COLO668 (cell line): ENCODE measurements around the gene TSC22D4.
"Not testable (repeated sequence)": the region's sequence is repeated elsewhere in the genome, so short reads cannot be mapped to it uniquely, and the experiment has no call there.

Source experiments
- DNase-seq: peaks from one replicate; lab custom pipeline; 2025; ENCODE audit not compliant: unreplicated experiment; lab: John Stamatoyannopoulos, UW

TSC22D4 gene

DNA sequence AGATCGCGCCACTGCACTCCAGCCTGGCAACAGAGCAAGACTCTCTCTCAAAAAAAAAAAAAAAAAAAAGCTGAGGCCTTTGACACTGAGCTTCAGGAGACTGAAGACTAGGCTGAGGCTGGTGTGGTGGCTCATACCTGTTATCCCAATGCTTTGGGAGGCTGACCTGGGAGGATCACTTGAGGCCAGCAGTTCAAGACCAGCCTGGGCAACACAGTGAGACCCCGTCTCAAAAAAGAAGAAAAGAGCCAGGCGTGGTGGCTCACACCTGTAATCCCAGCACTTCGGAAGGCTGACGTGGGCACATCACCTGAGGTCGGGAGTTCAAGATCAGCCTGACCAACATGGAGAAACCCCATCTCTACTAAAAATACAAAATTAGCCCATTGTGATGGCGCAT is 31.7 kb downstream of the TSC22D4 start:
- not testable (repeated sequence) for DNase-seq

DNA sequence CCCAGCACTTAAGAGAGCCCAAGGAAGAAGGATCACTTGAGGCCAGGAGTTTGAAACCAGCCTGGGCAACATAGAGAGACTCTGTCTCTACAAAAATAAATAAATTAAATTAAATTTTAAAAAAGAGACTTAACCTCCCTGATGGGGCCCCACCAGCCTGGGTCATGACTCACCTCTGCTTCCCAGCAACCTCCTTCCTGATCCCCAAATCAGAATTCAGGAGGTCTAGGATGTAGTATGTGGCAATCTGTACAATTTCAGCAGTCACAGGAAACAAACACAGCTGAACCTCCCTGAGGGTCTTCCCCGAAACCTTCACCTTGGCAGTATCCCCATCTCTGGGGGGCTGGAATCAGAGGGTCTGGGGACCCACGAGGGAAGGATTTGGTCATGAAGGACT is 33.0 kb downstream of the TSC22D4 start:
- no peak for DNase-seq

DNA sequence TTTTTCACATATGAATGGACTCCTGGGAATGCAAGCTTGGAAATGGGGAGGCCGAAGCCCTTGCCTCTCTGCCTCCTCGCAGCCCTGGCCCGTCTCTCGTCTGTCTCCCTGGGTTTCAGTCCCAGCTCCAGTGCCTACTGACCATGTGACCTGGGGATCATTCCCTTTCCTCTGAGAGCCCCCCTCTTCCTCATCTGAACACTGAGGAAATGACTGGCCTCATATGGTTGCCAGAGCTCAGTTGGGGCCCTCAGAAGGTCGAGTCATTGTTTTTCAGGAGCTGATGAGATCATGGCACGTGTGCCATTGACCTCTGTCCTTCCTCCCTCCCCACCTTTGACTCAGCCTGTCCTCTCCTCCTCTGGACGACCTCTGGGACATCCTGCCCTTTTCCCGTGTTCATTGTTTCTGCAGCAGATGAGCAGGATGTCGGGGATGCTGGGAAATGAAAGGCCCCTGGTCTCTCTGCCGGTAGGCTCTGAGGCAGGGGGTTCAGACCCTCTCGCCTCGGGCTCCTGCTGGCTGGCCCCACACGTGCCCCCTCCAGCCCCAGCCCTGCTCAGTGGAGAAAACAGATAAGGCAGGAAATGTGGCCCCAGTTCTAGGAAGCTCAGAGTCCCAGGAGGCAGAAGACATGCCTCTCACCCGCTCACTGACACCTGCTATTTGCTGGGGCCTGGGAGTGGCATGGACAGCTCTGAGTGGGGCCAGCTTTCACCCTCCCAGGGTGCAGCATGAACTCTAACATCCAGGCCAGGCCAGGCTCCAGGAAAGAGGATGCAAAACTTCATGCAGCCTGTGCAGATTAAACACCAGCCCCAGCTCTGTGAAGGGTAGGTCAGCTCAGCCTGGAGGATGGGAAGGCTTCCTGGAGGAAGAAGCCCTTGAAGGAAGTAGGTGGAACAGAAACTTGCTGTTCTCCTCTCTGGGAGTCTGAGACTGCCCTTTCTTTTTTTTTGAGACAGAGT is 34.4 kb downstream of the TSC22D4 start:
- peak; percentile 13 for DNase-seq

DNA sequence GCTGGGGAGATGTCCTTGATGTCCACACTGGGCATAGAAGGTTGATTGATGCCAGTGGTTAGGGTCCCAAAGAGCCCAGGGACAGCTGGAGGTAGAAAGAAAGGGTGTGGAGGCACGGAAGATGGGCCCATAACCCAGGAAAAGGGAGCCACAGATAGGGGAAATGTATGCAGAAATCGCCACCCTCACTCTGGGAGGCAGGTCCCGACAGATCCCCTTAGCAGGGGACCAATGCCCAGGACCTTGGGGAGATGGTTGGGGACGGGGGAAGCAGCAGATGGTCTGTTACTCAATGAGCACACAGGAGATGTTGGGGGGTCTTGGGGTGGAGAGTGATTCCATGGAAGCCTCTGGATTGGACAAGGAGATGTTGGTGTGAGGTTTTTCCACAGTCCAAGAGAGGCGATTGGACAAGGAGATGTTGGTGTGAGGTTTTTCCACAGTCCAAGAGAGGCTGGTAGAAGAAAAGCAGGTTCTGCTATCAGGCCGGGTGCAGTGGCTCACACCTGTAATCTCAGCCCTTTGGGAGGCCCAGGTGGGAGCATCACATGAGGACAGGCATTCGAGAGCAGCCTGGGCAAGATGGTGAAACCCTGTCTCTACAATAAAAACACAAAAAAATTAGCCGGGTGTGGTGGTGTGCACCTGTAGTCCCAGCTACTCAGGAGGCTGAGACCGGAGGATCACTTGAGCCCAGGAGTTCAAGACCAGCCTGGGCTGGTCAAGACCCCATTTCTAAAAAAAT is 35.7 kb downstream of the TSC22D4 start:
- DNase-seq: no peak

DNA sequence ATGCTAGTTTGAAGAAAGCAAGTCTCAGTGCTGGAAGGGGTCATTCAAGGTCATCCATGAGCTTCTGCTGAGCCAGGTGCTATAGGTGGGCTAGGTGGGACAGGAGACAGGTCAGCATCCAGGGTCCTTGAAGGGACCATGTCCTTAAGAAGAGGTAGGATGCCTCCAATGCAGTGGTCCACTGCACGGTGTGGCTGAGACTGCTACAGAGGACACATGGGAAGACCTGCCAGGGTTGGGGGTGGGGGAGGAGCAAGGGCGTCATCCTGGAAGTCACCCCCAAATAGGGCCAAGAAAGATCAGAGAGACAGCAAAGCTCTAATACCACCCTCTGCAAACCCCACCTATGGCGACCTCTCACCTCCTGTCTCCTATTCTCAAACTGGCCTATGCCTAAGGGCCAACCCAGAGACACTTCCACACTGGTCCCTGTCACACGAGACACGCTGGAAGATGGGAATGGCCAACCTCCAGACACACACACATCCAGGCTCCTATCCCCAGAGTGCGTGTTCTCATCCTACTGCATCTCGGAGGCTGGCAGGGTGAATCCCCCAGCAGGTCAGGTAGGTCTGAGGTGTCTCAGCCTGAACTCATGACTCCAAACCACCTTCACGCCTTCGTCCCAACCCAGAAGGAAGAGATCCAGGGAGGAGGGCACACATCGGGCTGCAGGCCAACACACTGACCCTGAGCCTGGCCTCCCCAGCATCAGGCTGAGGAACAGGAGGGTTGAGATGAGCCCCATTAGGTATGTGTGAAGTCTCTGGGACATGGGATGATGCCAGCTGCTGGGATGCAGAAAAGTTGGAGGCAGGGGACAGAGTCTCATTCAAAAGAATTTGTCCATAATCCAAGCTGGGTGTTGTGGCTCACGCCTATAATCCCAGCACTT is 37.1 kb downstream of the TSC22D4 start:
- no peak for DNase-seq

DNA sequence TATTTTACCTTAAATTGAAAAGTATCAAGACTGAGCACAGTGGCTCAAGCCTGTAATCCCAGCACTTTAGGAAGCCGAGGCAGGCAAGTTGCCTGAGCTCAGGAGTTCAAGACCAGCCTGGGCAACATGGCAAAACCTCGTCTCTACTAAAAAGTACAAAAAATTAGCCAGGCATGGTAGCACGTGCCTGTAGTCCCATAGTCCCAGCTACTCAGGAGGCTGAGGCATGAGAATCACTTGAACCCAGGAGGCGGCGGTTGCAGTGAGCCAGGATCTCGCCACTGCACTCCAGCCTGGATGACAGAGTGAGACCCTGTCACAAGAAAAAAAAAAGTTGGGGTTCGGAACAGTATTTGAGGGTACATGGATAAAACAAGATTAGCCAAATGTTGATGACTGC is 39.8 kb downstream of the TSC22D4 start:
- not testable (repeated sequence) for DNase-seq

DNA sequence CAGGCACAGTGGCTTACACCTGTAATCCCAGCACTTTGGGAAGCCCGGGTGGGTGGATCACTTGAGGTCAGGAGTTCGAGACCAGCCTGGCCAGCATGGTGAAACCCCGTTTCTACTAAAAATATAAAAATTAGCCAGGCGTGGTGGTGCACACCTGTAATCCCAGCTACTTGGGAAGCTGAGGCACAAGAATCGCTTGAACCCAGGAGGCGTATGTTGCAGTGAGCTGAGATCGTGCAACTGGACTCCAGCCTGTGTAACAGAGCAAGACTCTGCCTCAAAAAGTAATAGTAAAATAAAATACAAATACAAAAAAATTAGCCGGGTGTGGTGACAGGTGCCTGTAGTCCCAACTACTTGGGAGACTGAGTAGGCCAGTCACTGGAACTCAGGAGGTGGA is 40.3 kb downstream of the TSC22D4 start:
- not testable (repeated sequence) for DNase-seq

DNA sequence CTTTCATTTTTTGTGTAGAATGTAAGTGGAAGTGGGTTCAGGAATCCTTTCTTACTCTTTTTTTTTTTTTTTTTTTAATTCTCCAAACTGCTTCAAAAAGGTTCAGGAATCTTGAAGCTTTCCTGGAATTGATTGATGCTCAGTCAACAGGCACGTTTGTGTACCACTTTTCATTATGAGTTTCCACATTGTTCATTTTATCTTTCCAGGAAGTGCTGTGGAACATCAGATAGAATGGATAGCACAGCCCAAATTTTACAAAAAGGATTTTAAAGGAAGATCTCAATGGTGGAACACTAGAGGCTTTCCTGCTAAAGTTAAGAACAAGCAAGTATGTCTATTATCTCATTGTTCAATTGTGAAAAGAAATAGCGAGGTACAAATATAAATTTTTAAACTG is 40.8 kb downstream of the TSC22D4 start:
- no peak for DNase-seq

DNA sequence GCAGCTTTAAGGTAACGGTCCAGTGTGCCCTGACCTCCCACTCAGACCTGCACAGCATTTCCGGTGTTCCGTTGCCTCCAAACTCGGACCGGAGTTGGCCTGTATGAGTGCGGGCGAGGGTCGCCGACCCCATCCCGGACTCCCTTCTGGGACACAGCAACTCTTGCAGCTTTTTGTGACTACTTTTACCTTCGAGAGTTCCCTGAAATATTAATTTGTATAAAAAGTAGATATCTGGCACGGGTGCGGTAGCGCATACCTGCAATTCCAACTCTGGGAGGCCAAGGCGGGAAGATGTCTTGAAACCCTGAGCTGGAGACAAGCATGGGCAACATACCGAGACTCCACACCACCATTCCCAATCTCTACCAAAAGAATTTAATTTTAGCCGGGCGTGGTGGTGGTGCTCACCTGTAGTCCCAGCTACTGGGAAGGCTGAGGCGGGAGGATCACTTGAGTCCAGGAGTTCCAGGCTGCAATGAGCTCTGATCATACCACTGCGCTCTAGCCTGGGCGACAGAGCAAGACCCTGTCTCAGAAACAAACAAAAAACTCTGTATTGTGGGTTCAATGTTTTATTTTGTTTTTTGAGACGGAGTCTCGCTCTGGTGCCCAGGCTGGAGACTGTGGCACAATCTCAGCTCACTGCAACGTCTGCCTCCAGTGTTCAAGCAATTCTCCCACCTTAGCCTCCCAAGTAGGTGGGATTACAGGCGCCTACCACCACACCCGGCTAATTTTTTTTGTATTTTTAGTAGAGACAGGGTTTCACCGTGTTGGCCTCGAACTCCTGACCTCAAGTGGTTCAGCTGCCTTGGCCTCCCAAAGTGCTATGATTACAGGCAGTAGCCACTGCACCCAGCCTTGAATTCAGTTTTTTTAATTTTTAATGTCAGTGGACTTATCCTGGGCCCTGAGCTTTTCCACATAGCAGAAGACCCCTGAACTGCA is 41.6 kb downstream of the TSC22D4 start:
- no peak for DNase-seq

DNA sequence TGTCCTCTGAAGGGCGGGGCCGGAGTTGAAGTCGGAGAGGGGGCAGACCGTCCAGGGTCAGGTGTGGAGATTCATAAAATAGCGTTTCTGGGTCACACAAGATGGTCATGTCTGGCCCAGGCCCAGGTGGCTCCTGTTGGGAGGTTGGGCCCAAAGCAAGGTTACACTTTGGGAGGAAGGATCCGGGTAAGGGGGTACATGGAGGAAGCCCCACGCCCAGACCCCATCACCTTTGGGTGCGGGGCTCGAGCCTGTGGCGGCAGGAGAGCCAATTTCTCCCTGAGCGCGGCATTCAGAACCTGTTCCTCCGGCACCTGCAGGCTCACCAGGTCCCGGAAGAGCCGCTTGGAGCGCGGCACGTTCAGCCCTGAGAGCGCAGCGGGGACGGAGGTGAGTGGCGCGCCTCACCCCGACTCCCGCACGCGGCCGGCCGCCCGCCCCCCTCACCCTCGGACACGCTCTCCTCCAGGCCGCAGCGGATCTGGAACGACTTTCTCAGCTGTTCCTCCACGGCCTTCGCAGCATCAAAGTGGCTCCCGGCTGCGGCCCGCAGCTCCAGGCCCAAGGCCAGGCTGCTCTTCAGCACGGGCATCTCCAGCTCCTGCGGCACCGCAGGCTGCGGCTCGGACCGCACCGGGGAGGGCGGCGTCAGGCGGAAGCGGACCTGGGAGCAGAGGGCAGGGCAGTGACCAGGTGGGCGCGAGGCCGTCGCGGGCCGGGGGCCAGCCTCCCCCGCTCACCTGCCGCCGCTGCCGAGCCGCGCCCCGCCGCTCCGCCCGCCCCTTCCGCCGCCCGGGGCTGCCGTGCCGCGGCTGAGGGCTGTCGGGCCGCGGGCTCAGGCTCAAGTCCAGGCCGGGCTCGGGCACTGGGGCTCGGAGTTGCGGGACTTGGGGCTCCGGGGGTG is 43.4 kb downstream of the TSC22D4 start:
- DNase-seq: peak; percentile 72

DNA sequence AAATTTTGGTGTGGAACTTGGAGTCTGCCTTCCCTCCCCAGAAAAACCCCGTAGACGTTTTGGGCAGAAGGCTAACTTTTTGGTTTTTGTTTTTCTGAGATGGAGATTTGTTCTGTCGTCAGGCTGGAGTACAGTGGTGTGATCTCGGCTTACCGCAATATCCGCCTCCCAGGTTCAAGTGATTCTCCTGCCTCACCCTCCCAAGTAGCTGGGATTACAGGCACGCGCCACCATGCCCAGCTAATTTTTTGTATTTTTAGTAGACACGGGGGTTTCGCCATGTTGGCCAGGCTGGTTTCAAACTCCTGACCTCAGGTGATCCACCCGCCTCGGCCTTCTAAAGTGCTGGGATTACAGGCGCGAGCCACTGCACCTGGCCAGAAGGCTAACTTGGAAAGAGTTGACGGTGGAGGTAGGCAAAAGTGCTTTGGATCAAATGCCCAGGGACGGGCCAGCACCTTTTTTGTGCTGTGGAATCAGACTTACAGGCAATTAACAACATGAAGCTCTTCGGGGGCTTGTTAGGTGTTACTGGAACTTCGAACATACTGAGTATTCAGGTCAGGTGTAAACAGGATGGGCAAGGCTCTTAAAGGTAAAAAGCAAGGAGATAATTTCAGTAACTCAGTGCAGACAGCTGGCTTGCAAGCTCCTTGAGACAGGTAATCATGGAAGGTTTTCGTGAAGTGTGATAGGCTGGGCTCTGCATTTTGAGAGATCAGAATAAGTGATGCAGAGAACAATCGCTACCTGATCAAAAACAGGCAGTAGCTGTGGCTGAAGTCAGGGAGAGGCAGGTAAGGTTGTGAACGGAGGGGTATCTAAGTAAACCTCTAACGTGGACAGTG is 44.5 kb downstream of the TSC22D4 start:
- DNase-seq: no peak

DNA sequence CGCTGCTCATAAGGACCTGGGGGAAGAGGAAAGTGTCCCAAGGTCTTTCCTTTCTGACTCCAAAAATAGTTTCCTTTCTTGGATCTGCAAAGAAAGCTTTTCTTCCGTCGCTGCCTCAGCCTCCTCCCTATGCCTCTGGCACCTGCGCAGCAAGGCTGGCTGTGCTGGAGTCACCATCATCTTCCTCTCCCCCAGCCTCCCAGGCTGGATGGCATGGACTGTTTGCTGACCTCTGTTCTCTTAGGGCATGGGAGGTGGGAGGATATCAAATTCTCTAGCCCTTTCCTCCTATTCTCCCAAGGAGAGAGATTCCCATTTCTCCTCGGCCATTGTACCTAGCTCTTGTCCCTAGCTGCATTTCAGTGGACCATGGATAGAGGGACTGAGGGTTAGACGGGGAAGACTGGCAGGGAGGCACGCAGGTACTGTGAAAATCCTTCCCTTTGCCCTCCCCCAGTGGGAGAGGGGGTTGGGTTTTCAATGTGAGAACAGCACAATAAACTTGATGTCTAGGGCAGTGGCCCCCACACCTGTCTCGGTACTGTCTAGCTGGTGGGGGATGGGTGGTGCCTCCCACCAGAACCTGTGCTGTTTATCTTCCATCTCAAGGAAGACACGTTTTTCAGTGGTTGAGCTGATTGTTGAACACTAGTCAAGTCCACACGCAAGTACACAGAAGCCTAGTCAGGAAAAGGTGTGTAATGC is 45.3 kb downstream of the TSC22D4 start:
- DNase-seq: no peak

DNA sequence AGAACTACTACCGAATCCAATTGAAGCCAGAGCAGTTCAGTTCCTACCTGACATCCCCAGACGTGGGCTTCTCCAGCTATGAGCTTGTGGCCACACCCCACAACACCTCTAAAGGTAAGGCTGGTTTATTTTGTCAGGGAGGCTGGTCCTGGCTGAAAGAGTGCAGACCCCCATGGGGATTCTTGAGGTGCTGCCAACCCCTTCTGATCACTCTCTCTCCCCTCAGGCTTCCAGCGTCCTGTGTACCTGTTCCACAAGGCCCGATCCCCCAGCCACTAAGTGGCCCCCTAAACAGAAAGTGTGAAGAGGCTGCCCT is 45.8 kb downstream of the TSC22D4 start:
- no peak for DNase-seq

DNA sequence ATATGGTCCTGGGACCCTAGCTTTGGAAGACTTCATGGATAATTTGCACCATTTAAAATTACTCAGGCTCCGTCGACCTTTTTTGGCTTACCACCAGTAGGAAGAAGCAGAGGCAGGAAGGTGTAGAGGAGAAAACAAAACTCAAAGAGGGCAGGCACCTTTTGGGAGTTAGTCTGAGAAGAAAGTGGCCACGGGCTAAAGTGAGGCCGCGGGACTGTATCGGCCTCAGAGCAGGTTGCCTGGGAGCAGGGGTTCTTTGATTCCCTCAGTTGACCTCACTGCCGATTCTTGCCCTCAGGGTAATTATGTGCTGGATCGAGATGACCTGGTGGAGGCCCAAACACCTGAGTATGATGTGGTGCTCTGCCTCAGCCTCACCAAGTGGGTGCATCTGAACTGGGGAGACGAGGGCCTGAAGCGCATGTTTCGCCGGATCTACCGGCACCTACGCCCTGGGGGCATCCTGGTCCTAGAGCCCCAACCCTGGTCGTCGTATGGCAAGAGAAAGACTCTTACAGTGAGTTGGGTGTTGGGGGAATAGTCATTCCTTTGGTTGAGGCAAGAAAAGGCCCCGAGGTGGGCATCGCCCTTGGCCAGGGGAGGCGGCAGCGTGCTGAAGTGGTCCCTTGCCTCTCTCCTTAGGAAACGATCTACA is 46.3 kb downstream of the TSC22D4 start:
- DNase-seq: no peak

DNA sequence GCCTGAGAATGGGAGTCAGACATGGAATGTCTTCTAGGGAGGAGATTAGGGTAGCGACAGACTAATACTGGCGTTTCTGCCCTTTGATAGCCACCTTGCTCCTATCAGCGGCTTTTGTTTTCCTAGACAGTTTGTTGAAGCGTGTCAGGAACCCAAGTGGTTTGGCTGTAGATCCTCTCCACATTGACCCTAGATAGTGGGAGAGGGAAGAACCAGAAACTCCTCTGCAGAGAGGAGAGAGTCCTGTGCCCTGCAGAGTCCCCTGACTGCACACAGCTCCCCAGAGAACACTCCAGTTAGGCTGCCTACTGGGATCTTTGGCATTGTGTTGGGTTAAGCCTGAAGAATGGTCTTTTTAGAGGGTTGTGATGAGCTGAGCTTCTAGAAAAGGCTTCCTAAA is 47.0 kb downstream of the TSC22D4 start:
- no peak for DNase-seq

DNA sequence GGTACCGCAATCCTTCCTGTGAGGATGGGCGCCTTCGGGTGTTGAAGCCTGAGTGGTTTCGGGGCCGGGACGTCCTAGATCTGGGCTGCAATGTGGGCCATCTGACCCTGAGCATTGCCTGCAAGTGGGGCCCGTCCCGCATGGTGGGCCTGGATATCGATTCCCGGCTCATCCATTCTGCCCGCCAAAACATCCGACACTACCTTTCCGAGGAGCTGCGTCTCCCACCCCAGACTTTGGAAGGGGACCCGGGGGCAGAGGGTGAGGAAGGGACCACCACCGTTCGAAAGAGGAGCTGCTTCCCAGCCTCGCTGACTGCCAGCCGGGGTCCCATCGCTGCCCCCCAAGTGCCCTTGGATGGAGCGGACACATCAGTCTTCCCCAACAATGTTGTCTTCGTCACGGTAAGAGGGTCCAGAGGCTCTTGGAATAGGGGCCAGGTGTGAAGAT is 47.7 kb downstream of the TSC22D4 start:
- DNase-seq: no peak
